ENCODE data around the gene CACFD1. TPM values are rescaled to one million over a fixed set of nuclear protein-coding genes. Genes with fewer than 3 reads are reported as not detected.

The CACFD1 gene
- total and polyA plus RNA-seq, 2 donors (not counting 3 experiments of a cell fraction or from before 2014, with no cell fraction given): 9.7 to 11.5 TPM

DNA sequence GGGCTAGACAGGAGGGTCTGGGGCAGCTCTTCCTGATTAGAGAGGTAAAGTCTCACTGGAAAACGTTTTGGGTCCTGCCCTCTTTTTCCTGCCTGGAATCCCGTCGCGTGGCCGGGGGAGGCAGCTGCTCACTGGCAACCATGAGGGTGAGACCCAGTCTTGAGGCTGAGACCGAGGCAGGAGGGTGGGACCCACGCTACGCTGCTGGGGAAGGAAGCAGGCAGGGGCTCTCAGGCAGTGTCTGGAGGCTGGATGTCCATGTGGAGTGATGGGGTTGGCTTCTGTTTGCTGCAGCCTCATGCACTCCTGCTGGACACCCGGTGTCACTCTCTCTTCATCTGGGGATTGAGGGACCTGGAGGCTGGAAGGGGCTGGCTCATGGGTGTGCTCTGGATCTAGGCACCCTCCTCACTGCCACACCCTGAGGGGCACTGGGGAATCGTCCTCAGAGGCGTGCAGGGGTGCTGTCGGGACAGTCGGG, 30.5 kb downstream of the CACFD1 start:
- Histone ChIP-seq H3K27ac (ENCODE audit: insufficient read depth, low read depth, low read length) (no peak overlapping the region), H3K4me3 (replicated peaks in 1 of 3; ENCODE audit: insufficient read depth in 1 of 3, low read depth in 1 of 3, low read length in 3 of 3) (no peak overlapping the region), H3K36me3 (ENCODE audit: control insufficient read depth in 2 of 2, extremely low read depth in 1 of 2, insufficient read depth in 2 of 2, low read length in 2 of 2) (no peaks in the 10 kb centered on the region), H3K4me2 (ENCODE audit: insufficient read depth, low read length) (no peak overlapping the region), H3K9me3 (replicated peaks; ENCODE audit: control insufficient read depth, insufficient read depth, low read length) (no peaks in the 10 kb centered on the region), H3K9ac (replicated peaks; ENCODE audit: extremely low read depth, insufficient read depth, low read length) (no peak overlapping the region), H3K4me1 (ENCODE audit: control insufficient read depth, extremely low read depth, insufficient read depth, low read length) (no peaks in the 10 kb centered on the region), H3K9me1 (replicated peaks; ENCODE audit: control insufficient read depth, extremely low read depth, insufficient read depth, low read length) (no peaks in the 10 kb centered on the region), H3K27me3 (ENCODE audit: control insufficient read depth in 2 of 2, insufficient read depth in 2 of 2, low read length in 2 of 2) (no peaks in the 10 kb centered on the region), H2AFZ (ENCODE audit: low read depth, low read length) (no peak overlapping the region), H3K79me2 (ENCODE audit: control insufficient read depth, insufficient read depth, low read length) (no peaks in the 10 kb centered on the region), H4K20me1 (replicated peaks; ENCODE audit: control insufficient read depth, extremely low read depth, insufficient read depth, low read length) (no peaks in the 10 kb centered on the region)
- dilution Hi-C loops (cut with MboI; ENCODE audit: extremely low pct_ligation_motif_present, low sequenced_read_pairs) (no loop called here), intact Hi-C loops (cut with micrococcal nuclease) (no loop called here)
- FAIRE-seq: no peak
- no TSS peak for BruUV-seq (replicated peaks)
- TF ChIP-seq POLR2A (IDR thresholded peaks at IDR 0.05; ENCODE audit: low read depth, low read length) (no peak), GATA2 (IDR thresholded peaks at IDR 0.05; ENCODE audit: insufficient read depth, insufficient read length, low read depth, low read length) (no peak), FOS (IDR thresholded peaks at IDR 0.05; ENCODE audit: borderline replicate concordance, insufficient read depth, low read length) (no peak), MYC (IDR thresholded peaks at IDR 0.05; ENCODE audit: low read depth, low read length) (no peak), JUN (IDR thresholded peaks at IDR 0.05; ENCODE audit: borderline replicate concordance, insufficient read depth, insufficient read length, low read depth) (no peak), EZH2 (IDR thresholded peaks at IDR 0.05; ENCODE audit: borderline replicate concordance, low read depth, low read length, severe bottlenecking) (no peak), POLR2AphosphoS5 (IDR thresholded peaks at IDR 0.05; ENCODE audit: insufficient read depth, low read depth, low read length) (no peak)
- TF ChIP-seq, protein P1, sequence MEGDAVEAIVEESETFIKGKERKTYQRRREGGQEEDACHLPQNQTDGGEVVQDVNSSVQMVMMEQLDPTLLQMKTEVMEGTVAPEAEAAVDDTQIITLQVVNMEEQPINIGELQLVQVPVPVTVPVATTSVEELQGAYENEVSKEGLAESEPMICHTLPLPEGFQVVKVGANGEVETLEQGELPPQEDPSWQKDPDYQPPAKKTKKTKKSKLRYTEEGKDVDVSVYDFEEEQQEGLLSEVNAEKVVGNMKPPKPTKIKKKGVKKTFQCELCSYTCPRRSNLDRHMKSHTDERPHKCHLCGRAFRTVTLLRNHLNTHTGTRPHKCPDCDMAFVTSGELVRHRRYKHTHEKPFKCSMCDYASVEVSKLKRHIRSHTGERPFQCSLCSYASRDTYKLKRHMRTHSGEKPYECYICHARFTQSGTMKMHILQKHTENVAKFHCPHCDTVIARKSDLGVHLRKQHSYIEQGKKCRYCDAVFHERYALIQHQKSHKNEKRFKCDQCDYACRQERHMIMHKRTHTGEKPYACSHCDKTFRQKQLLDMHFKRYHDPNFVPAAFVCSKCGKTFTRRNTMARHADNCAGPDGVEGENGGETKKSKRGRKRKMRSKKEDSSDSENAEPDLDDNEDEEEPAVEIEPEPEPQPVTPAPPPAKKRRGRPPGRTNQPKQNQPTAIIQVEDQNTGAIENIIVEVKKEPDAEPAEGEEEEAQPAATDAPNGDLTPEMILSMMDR (IDR thresholded peaks at IDR 0.05; ENCODE audit: extremely low read depth in 1 of 2, insufficient read depth in 1 of 2, low read depth in 1 of 2, low read length in 2 of 2): no peak
- TF ChIP-seq, protein P2, sequence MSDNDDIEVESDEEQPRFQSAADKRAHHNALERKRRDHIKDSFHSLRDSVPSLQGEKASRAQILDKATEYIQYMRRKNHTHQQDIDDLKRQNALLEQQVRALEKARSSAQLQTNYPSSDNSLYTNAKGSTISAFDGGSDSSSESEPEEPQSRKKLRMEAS (IDR thresholded peaks at IDR 0.05; ENCODE audit: insufficient read depth, insufficient read length): no peak
- ChIA-PET CTCF (interaction anchor here (0.8 to 2.2 kb wide), 4 partner anchors 9 to 468 kb away, joined by 3 to 9 read pairs (median 3); partner anchors contain the start of gene SLC2A6), POLR2A (no interaction called here)
- no peak for DNase-seq (ENCODE audit: low read depth, low spot score)

Measured in endothelial cell of umbilical vein (primary cell).